NT2/D1 (cell line): ENCODE measurements around the gene PDAP1.
A peak's percentile ranks its signal among the peaks of the same experiment; 100 is the strongest.
"Not testable (repeated sequence)": the region's sequence is repeated elsewhere in the genome, so short reads cannot be mapped to it uniquely, and the experiment has no call there.

ENCODE experiments used
- DNase-seq: peaks from one replicate; pipeline ENCODE4 v3.0.0-alpha.2; 2011; ENCODE audit warnings: low read depth, low spot score
- H3K27me3 ChIP-seq: 2 replicates; pipeline ENCODE4 v1.6.0; 2011; ENCODE audit warnings: mild to moderate bottlenecking; ENCODE audit not compliant: insufficient read length, insufficient read depth
- H3K36me3 ChIP-seq: 2 replicates; pipeline ENCODE4 v1.6.1; 2011; ENCODE audit warnings: mild to moderate bottlenecking, low read length, mixed read lengths; ENCODE audit not compliant: insufficient read depth, insufficient read length
- H3K4me1 ChIP-seq: 2 replicates; pipeline ENCODE4 v1.5.1; 2011; ENCODE audit not compliant: insufficient read depth, insufficient read length
- H3K4me3 ChIP-seq: 2 replicates; pipeline ENCODE4 v1.5.1; 2011; ENCODE audit warnings: low read depth; ENCODE audit not compliant: insufficient read length
- H3K9ac ChIP-seq: 2 replicates; pipeline ENCODE4 v1.6.0; 2011; ENCODE audit warnings: low read depth; ENCODE audit not compliant: insufficient read length
- H3K9me3 ChIP-seq: 2 replicates; pipeline ENCODE4 v1.5.1; 2011; ENCODE audit warnings: mild to moderate bottlenecking, low read length; ENCODE audit not compliant: insufficient read depth
- SUZ12 ChIP-seq: IDR thresholded peaks from 2 replicates; pipeline ENCODE4 v1.6.1; 2011; ENCODE audit not compliant: insufficient read length, insufficient read depth; ENCODE audit errors: extremely low read depth
- YY1 ChIP-seq: IDR thresholded peaks from 2 replicates; pipeline ENCODE4 v1.6.1; 2011; ENCODE audit not compliant: insufficient read length, insufficient read depth
- ZNF274 ChIP-seq: IDR thresholded peaks from 2 replicates; pipeline ENCODE4 v1.6.1; 2011; ENCODE audit warnings: mild to moderate bottlenecking, low read depth, low read length

The PDAP1 gene

DNA sequence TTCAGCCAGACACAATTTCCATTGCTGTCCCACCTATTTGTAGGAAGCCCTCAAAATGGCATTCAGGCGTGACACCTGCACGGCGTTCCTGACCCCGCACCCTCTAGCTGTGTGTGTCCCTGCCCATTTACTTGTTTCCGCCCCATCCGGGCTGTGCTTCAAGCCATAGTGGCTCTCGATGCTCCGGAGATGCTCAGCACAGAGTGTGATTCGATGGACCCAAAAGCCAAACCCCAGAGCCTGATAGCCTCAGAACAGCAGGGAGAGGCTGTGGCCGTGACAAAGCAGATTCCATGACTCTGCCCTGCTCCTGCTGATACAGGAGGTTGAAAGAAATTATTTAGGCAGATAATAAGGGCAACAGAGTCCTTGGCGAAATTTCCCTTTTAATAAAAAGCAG, 13.8 kb upstream of the PDAP1 start:
- no peak for DNase-seq
- Histone ChIP-seq H3K4me1 (peaks cover 2% of the 10 kb centered on the region), H3K9me3 (no peaks in the 10 kb centered on the region), H3K36me3 (peaks cover 81% of the 10 kb centered on the region), H3K27me3 (no peaks in the 10 kb centered on the region), H3K9ac (no peak overlapping the region), H3K4me3 (no peak overlapping the region)
- no peak for TF ChIP-seq ZNF274
- TF ChIP-seq YY1 = no peak
- no peak for TF ChIP-seq SUZ12

DNA sequence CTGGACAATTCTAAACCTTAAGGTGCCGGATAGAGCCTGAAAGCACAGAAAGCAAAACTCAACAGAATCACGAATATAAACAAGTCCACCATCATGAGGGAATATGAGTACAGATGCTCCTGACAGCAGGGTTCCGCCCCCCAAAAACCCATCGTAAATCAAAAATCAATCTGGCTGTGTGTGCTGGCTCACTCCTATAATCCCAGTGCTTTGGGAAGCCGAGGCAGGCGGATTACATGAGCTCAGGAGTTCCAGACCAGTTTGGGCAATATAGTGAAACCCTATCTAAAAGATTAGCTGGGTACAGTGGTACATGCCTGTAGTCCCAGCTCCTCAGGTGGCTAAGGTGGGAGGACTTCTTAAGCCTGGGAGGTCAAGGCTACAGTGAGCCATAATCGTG, 12.6 kb upstream of the PDAP1 start:
- Histone ChIP-seq H3K9ac (no peak overlapping the region), H3K4me1 (peaks cover 2% of the 10 kb centered on the region), H3K9me3 (no peaks in the 10 kb centered on the region), H3K27me3 (no peaks in the 10 kb centered on the region), H3K4me3 (no peak overlapping the region), H3K36me3 (peaks cover 90% of the 10 kb centered on the region)
- TF ChIP-seq SUZ12 (no peak), YY1 (no peak), ZNF274 (no peak)
- DNase-seq = no peak

DNA sequence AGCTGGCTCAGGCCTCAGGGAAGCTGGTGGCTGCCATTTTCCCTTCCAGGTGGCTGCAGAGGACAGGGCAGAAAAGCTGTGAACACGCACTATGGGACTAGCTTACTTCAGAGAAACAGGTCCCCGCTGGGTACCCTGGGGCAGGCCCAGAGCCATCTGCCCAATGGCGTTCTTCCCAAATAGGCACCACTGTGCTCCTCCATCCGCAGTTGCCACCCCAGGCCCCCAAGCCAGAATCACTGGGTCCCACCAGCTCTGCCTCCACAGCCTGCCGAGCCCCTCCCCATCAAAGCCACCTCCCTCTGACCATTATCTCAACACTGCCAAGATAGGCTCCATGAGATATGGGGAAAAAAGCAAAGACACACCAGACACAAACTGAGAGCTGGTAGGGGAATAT, 11.8 kb upstream of the PDAP1 start:
- no peak for DNase-seq
- Histone ChIP-seq H3K36me3 (peaks cover 86% of the 10 kb centered on the region), H3K4me3 (no peak overlapping the region), H3K4me1 (peaks cover 2% of the 10 kb centered on the region), H3K9me3 (no peaks in the 10 kb centered on the region), H3K27me3 (no peaks in the 10 kb centered on the region), H3K9ac (no peak overlapping the region)
- no peak for TF ChIP-seq ZNF274
- no peak for TF ChIP-seq SUZ12
- no peak for TF ChIP-seq YY1

DNA sequence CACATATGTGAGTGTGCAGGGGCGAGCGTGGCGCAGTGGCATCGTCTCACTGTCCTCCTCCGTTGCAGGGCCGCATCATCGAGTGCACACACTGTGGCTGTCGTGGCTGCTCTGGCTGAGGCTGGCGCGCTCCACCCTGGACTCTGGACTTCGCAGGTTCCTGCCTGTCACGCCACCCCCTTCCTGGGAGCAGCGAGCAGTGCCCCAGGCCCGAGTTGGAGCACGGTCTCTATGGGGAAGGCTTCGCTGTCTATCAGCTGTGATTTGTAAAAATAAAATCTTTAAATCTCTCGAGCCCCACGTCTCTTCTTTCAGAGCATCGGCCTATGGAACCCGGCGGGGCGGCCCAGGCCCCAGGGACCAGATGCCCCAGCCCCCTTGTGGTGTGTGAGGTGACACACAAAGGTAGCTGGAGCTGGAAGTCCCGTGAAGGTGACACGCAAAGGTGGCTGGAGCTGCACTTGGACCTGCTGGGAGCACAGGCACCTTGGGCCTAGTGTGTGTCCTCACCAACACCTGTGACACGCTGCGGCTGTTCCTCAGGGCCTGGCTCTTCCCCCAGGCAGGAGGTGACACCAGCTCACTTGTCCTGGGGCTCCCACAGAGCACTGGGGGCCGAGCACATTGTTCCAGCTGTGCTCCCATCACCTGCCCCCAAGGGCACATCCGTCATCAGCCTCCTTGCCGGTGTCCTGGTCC, 11.1 kb upstream of the PDAP1 start:
- H3K36me3 ChIP-seq = peaks cover 86% of the 10 kb centered on the region
- no peak for DNase-seq
- H3K4me3 ChIP-seq = no peak overlapping the region
- no peaks in the 10 kb centered on the region for H3K27me3 ChIP-seq
- no peaks in the 10 kb centered on the region for H3K9me3 ChIP-seq
- no peak for TF ChIP-seq YY1
- no peak for TF ChIP-seq SUZ12
- no peak for TF ChIP-seq ZNF274
- no peak overlapping the region for H3K9ac ChIP-seq
- H3K4me1 ChIP-seq = peaks cover 2% of the 10 kb centered on the region

DNA sequence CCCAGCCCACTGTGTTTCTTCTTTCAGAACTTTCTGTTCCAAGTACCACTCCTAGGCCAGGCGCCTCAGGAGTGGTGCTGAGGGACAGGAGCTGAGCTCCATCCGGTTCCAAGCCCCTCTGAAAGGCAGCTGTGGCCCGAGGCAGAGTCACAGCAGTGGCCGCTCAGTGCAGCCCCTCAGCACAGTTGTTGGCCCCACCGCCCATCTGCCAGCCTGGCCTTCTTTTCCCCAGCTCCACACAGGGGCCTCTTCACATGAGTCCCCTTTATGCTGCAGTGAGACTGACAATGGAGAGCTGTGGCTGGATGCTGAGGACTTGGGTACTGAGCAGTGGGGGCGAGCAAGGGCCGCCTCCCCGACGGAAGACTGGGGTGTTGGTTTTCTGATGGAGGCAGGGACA, 9.9 kb upstream of the PDAP1 start:
- TF ChIP-seq ZNF274 = no peak
- no peak for TF ChIP-seq YY1
- no peak for TF ChIP-seq SUZ12
- no peaks in the 10 kb centered on the region for H3K9me3 ChIP-seq
- no peaks in the 10 kb centered on the region for H3K27me3 ChIP-seq
- no peak for DNase-seq
- peaks cover 86% of the 10 kb centered on the region for H3K36me3 ChIP-seq
- H3K4me1 ChIP-seq = peaks cover 2% of the 10 kb centered on the region
- no peak overlapping the region for H3K4me3 ChIP-seq
- H3K9ac ChIP-seq = no peak overlapping the region

DNA sequence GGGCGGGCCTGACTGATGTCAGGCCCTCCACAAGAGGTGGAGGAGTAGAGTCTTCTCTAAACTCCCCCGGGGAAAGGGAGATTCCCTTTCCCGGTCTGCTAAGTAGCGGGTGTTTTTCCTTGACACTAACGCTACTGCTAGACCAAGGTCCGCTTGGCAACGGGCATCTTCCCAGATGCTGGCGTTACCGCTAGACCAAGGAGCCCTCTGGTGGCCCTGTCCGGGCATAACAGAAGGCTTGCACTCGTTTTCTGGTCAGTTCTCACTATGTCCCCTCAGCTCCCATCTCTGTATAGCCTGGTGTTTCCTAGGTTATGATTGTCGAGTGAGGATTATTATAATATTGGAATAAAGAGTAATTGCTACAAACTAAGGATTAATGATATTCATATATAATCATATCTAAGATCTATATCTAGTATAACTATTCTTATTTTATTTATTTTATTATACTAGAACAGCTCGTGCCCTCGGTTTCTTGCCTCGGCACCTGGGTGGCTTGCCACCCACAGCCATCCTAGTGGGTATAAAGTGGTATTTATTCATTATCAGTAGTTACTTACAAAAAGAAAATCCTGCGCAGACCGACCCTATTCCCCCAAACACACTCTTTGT, 7.2 kb upstream of the PDAP1 start:
- H3K9me3 ChIP-seq, H3K4me3 ChIP-seq, DNase-seq, H3K9ac ChIP-seq, H3K4me1 ChIP-seq, H3K27me3 ChIP-seq: not testable (repeated sequence)
- H3K36me3 ChIP-seq = peaks cover 88% of the 10 kb centered on the region

DNA sequence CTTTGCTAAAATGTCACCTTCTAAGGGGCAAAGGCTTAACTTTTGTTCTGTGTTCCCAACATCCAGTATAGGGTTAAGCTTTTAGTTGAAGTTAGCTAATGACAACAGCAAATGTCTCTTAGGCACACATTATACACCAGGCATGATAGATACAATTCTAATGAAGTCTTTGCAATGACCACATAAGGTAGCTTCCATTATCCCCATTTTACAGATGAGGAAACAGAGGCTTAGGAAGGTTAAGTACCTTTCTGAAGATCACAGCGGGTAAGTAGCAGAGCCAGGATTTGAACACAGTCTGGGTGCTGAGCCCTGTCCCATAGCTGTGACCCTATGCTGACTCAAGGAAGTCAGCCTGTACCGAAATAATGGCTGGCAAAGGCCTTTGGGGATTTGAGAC, 2.2 kb upstream of the PDAP1 start:
- Histone ChIP-seq H3K9me3 (no peaks in the 10 kb centered on the region), H3K9ac (peak overlapping the region; percentile 12), H3K4me1 (peaks cover 2% of the 10 kb centered on the region), H3K36me3 (peaks cover 57% of the 10 kb centered on the region), H3K27me3 (no peaks in the 10 kb centered on the region), H3K4me3 (no peak overlapping the region)
- TF ChIP-seq ZNF274 (no peak), YY1 (no peak), SUZ12 (no peak)
- DNase-seq = no peak
